PC-3 (cell line): ENCODE results near the gene WDR91. TPM values are rescaled to one million over a fixed set of nuclear protein-coding genes. Genes with fewer than 3 reads are reported as not detected.

Experiments
- ATAC-seq: fragments of 200-7000 bp; cut with Tn5 transposase; 2 replicates; pipeline ENCODE4 v1.9.1; 2020; ENCODE audit warnings: mild to moderate bottlenecking, moderate library complexity
- BruUV-seq: library from RNA; stranded (reverse); fragments of 400-500 nt; replicated peaks from 2 replicates; lab custom pipeline; 2021; lab: Mats Ljungman, UMichigan
- CTCF ChIA-PET: fragments of 300-600 bp; sonication (Branson Sonifier 250); formaldehyde crosslinking; loops from one replicate; lab custom pipeline; 2022; ENCODE audit warnings: antibody characterized with exemption; lab: Charles Lee
- POLR2A ChIA-PET: fragments of 300-600 bp; sonication (Branson Sonifier 250); formaldehyde crosslinking; loops from one replicate; lab custom pipeline; 2022; ENCODE audit warnings: antibody characterized with exemption; ENCODE audit not compliant: unreplicated experiment; lab: Charles Lee
- DNase-seq: peaks from one replicate; pipeline ENCODE4 v3.0.0-alpha.2; 2015
- H2AFZ ChIP-seq: fragments of 300-600 bp; sonication (generic); 2 replicates; pipeline ENCODE4 v1.6.0; 2016; ENCODE audit warnings: antibody characterized with exemption, low read length
- H3F3A ChIP-seq: fragments of 300-600 bp; sonication (generic); one replicate; pipeline ENCODE4 v1.6.0; 2017; ENCODE audit warnings: antibody characterized with exemption, low read length, control low read depth, mild to moderate bottlenecking; ENCODE audit not compliant: unreplicated experiment
- H3K27ac ChIP-seq: fragments of 300-600 bp; sonication (generic); 2 replicates; pipeline ENCODE4 v1.5.1; 2016; ENCODE audit warnings: mild to moderate bottlenecking, low read length
- H3K27me3 ChIP-seq: fragments of 300-600 bp; sonication (generic); 2 replicates; pipeline ENCODE4 v1.6.1; 2016; ENCODE audit warnings: low read length, mixed read lengths
- H3K36me3 ChIP-seq: fragments of 300-600 bp; sonication (generic); 2 replicates; pipeline ENCODE4 v1.6.1; 2016; ENCODE audit warnings: low read depth, mixed run types, low read length, mixed read lengths
- H3K4me1 ChIP-seq: fragments of 300-600 bp; sonication (generic); 2 replicates; pipeline ENCODE4 v1.5.1; 2016; ENCODE audit warnings: low read length; ENCODE audit not compliant: insufficient read depth
- H3K4me2 ChIP-seq: fragments of 300-600 bp; sonication (generic); 2 replicates; pipeline ENCODE4 v1.6.0; 2016; ENCODE audit warnings: low read length
- H3K4me3 ChIP-seq: fragments of 300-600 bp; sonication (generic); 2 replicates; pipeline ENCODE4 v1.5.1; 2016; ENCODE audit warnings: mild to moderate bottlenecking, low read length, mixed read lengths
- H3K79me2 ChIP-seq: fragments of 300-600 bp; sonication (generic); 2 replicates; pipeline ENCODE4 v1.6.1; 2017; ENCODE audit warnings: low read length, mixed read lengths
- H3K9ac ChIP-seq: fragments of 300-600 bp; sonication (generic); 2 replicates; pipeline ENCODE4 v1.6.0; 2016; ENCODE audit warnings: mild to moderate bottlenecking, low read length
- H3K9me2 ChIP-seq: fragments of 300-600 bp; sonication (generic); replicated peaks from 2 replicates; pipeline ENCODE4 v1.6.1; 2016; ENCODE audit warnings: mixed run types, low read length, mixed read lengths
- H3K9me3 ChIP-seq: fragments of 300-600 bp; sonication (generic); 2 replicates; pipeline ENCODE4 v1.6.1; 2016; ENCODE audit warnings: low read length, mixed read lengths
- H4K20me1 ChIP-seq: fragments of 300-600 bp; sonication (generic); 2 replicates; pipeline ENCODE4 v1.6.1; 2016; ENCODE audit warnings: low read length, mixed read lengths
- EZH2 ChIP-seq: fragments of 300-600 bp; sonication (generic); IDR thresholded peaks from one replicate; pipeline ENCODE4 v1.6.1; 2017; ENCODE audit warnings: antibody characterized with exemption, mild to moderate bottlenecking, low read length; ENCODE audit not compliant: unreplicated experiment
- EZH2phosphoT487 ChIP-seq: fragments of 300-600 bp; sonication (generic); IDR thresholded peaks from 2 replicates; pipeline ENCODE4 v1.6.1; 2018; ENCODE audit warnings: mild to moderate bottlenecking, antibody characterized with exemption, low read length, borderline replicate concordance
- intact Hi-C: fragments of 100-400 bp; cut with micrococcal nuclease; formaldehyde crosslinking; loops from 2 replicates; pipeline ENCODE4 v1.9.0; 2023
- total RNA-seq: library from RNA; depleted of rRNA; stranded (reverse); fragments of >200 nt; gene quantifications from 2 replicates; pipeline ENCODE4 v1.2.3, GENCODE V29; 2014
- TF ChIP-seq, protein P1 (sequence below): fragments of 300-600 bp; sonication (generic); conservative IDR thresholded peaks from 2 replicates; pipeline ENCODE4 v1.5.1; 2017; ENCODE audit warnings: antibody characterized with exemption, low read depth, mild to moderate bottlenecking, low read length

The WDR91 gene
- total RNA-seq, 1 experiment from 2014 or later, result 12.3 TPM

- H3K4me1 ChIP-seq, result peaks cover 22% of the 10 kb centered on the region
- ChIA-PET CTCF (no interaction called here), POLR2A (interaction anchor here (0.6 kb wide), 1 partner anchor 37 kb away, joined by 5 read pairs; no protein-coding TSS in a partner anchor)
- no peak overlapping the region for H3K4me3 ChIP-seq
- no TSS peak for BruUV-seq
- H3K79me2 ChIP-seq, result no peaks in the 10 kb centered on the region
- no peaks in the 10 kb centered on the region for H3K27me3 ChIP-seq
- intact Hi-C loops, result no loop called here
- no peak overlapping the region for H3K4me2 ChIP-seq
- H3K9ac ChIP-seq, result no peak overlapping the region
- no peak overlapping the region for H3K27ac ChIP-seq
- ATAC-seq (no peak), DNase-seq (no peak)
- H3K9me2 ChIP-seq, result no peaks in the 10 kb centered on the region
- H2AFZ ChIP-seq, result no peak overlapping the region
- no peaks in the 10 kb centered on the region for H3F3A ChIP-seq
- H3K9me3 ChIP-seq, result peaks cover 3% of the 10 kb centered on the region; the same call in 1 of the 2 replicates
- no peaks in the 10 kb centered on the region for H4K20me1 ChIP-seq
- TF ChIP-seq, protein P1, sequence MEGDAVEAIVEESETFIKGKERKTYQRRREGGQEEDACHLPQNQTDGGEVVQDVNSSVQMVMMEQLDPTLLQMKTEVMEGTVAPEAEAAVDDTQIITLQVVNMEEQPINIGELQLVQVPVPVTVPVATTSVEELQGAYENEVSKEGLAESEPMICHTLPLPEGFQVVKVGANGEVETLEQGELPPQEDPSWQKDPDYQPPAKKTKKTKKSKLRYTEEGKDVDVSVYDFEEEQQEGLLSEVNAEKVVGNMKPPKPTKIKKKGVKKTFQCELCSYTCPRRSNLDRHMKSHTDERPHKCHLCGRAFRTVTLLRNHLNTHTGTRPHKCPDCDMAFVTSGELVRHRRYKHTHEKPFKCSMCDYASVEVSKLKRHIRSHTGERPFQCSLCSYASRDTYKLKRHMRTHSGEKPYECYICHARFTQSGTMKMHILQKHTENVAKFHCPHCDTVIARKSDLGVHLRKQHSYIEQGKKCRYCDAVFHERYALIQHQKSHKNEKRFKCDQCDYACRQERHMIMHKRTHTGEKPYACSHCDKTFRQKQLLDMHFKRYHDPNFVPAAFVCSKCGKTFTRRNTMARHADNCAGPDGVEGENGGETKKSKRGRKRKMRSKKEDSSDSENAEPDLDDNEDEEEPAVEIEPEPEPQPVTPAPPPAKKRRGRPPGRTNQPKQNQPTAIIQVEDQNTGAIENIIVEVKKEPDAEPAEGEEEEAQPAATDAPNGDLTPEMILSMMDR, result no peak
- TF ChIP-seq EZH2, result no peak
- TF ChIP-seq EZH2phosphoT487, result no peak
- no peaks in the 10 kb centered on the region for H3K36me3 ChIP-seq
Observed at GRCh38 chr7:135151132-135151531, 60.2 kb downstream of the WDR91 start.

DNA sequence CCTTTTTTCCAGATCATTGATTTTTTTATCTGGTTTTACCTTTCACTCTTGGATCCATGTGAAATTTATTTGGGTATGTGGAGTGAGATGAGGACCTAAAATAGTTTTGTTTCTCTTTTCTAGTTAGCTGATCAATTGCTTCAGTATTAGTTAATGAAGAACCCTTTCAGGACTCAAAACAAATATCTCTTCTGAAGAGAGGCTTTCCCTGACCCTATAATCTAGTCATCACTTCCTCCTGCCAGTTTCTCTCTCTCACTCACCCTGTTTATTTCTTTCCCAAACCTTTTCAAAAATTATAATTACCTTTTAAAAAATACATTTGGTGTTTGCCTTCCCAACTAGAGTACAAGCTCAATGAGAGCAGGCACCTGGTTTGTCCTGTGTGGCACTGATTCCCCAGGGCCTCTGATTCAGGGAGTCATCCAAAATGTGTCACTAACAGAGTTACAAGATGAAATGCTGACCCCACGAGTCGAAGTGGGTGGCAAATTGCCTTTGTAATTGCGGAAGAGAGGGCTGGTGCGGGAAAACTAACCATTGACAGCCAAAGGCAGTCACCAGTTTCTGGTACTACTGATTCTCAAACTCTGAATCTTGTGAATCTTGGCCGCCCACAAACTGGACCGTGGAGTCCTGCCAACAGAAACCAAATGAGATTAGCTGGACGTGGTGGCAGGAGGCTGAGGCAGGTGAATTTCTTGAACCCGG lies 61.1 kb downstream of the WDR91 start:
- TF ChIP-seq EZH2phosphoT487, result no peak
- TF ChIP-seq, protein P1, result no peak
- no peak for TF ChIP-seq EZH2
- ChIA-PET POLR2A (no interaction called here), CTCF (no interaction called here)
- intact Hi-C loops, result no loop called here
- Histone ChIP-seq H3K9me2 (no peaks in the 10 kb centered on the region), H4K20me1 (no peaks in the 10 kb centered on the region), H3K27ac (no peak overlapping the region), H3K9me3 (no peaks in the 10 kb centered on the region), H3K4me2 (no peak overlapping the region), H3K4me1 (peaks cover 22% of the 10 kb centered on the region), H3K9ac (no peak overlapping the region), H3K27me3 (no peaks in the 10 kb centered on the region), H3F3A (no peaks in the 10 kb centered on the region), H3K4me3 (no peak overlapping the region), H3K36me3 (no peaks in the 10 kb centered on the region), H3K79me2 (no peaks in the 10 kb centered on the region), H2AFZ (no peak overlapping the region)
- DNase-seq (no peak), ATAC-seq (no peak)
- no TSS peak for BruUV-seq
